ENCODE data around the gene ETAA1.

Gene ETAA1

DNA sequence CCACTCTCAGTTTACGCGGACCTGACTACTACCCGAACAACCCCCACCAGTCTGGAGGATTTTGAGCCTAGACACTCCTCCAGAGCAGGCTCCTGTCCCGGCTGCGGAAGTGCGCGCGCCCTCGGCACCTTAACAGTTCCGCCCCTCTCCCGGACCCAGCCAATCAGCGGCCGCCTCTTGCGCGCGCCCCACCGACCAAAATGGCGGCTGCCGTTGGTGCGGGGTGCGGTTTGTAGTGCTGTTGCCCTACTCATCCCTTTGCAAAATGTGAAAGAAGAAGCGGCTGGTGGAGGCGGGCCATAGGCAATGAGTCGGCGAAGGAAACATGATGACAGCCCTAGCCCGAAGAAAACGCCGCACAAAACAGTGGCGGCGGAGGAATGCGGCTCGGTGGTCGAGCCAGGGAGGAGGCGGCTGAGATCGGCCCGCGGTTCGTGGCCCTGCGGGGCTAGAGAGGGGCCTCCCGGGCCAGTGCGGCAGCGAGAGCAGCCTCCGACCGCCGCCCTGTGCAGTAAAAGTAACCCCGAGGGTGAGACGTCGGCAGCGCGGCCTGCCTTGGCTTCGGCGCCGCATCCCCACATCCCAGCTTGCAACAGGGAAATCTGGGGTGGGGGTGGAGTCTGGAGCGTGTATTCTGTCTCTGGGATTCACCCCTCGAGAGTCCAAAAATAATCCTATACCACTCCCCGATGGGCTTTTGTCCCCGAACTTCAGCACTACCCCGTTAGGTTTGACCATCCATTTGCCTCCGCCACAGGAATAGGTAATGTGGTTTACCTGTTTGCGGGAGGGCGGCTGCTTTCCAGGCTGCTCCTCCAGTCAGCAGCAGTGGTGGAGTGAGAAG is at the start of gene ETAA1:
Gene ETAA1 (plus strand): TSS at position 191 of the 844 bp plus-strand sequence. CDS start 116 bp downstream, at position 307.
- peak; percentile 93 for DNase-seq

DNA sequence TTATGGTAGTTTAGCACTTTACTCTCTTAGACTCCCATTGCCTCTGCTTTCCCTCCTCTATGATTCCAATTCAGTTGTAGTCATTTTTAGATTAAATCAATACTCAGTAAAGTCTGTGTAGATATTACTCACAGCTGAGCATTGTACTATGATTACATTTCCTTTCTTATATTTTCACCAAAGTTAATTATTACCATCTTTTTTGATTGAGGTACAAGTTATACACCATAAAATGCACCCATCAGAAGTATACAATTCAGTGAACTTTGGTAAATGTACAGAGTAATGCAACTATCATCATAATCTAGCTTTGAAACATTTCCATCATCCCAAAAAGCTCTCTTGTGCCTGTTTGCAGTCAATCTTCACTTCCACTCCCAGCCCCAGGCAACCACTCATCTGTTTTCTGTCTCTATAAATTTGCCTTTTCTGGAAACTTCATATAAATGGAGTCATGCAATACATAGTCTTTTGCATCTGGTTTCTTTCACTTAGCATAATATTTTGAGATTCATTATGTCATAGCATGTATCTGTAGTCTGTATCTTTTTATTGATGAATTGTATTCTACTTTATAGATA is 30.2 kb upstream of the ETAA1 start:
- no peak for DNase-seq

DNA sequence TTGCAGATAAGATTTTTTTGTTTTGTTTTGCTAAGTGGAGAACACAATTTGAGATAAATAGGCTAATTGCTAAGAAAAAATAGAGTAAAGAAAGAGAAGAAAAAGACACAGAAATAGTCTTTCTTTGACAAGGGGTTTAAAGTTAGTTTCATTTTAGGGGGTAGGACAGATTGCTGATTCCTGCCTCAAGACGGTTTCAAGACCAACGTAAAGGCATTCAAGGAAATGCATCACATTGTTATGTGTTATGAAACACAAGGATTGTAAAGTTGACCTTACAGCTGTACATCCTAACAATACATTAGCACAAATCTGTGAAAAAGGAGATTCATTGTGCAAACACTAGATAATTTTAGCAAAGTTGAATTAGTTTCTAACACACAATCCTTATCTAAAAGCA is 22.7 kb upstream of the ETAA1 start:
- DNase-seq: no peak

DNA sequence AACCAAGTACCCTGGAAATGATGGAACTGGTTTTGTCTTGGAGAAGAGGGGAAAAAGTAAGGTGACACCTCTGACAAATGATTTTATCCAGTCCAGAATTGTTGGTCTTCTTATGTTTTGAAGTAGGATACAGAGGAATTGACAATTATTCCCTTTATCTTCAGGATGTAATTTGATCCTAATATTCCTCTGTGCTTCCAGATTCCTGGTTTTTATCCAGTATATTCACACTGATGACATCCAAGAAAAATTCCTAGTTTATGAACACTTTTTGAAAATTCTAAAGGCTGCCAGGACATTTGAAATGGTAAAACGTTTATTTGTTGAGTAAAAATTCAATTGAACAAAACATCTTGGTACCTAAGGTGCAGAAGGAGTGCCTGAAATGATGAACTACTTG is 22.2 kb upstream of the ETAA1 start:
- DNase-seq: no peak

DNA sequence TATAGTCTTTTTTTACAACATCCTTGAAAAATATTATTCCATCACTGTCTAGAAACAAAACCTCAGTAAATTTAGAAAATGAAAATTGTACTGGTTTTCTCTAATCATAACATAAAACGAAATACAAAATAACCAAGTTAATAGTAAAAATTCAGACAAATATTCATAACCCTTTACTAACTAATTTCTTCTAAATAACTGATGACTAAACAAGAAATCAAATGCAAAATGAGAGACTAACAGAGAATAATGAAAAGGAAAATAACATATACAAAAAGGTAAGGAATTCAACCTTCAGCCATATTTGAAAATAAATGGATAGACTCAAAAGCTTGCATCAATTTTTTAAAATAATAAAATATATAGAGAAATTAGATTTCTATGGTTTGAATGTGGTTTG is 18.6 kb upstream of the ETAA1 start:
- DNase-seq: no peak

DNA sequence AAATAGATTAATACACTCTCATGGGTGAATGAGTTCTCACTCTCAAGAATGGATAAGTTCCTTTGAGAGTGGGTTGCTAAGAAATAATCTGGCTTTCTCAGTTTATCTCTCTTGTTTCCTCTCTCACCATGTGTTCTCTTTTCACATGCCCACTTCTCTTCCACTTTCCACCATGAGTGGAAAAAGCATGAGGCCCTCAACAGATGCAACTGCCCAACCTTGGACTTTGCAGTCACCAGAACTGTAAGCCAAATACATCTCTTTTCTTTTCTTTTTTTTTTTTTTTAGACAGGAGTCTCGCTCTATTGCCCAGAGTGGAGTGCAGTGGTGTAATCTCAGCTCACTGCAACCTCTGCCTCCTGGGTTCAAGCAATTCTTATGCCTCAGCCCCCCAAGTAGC is 18.1 kb upstream of the ETAA1 start:
- DNase-seq: no peak

DNA sequence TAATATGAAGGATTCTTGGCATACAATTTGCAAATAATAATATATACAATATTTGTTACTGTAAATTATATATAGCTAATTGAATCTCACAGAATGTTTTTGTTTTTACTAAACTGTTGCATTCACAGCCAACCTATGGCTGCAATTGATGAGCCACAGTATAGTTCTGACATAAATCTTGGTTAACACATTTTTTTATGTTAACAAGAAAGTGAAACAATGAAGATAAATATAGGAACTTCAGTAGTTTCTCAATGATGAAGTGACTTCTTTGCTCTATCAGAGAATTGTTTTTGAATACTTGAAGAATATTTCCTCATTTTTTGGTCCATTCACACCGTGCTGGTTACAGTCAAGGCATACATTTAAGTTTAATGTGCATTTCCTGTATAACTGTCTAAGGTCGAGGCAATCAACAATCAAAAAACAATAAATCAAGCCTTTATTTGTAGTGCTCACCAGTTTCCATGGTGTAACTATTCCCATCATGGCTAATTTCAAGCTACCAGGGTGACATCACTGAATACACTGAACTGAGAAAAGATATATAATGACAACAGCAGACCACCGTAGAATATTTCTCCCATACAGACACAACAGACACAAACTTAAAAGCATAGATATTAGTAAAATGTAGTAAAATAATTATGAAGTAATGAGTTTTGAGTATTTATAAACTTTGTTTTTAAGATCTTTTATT is 12.9 kb upstream of the ETAA1 start:
- DNase-seq: no peak

DNA sequence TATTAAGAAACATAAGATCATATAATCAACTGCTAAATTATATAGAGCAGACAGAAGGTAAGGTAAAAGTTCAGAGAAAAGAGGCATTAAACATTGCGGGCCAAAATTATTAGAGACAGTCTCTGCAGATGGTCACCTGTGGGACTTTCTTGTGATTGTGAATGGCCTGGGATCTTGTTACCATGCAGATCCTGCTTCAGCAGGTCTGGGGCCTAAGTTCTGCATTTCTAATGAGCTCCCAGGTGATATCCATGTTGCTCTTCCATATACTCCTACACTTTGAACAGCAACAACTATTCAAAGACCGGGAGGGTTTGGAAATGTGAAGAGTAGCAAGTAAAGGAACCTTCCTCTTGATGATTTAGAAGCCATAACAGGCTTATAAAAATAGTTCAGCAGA is 8.5 kb upstream of the ETAA1 start:
- no peak for DNase-seq

DNA sequence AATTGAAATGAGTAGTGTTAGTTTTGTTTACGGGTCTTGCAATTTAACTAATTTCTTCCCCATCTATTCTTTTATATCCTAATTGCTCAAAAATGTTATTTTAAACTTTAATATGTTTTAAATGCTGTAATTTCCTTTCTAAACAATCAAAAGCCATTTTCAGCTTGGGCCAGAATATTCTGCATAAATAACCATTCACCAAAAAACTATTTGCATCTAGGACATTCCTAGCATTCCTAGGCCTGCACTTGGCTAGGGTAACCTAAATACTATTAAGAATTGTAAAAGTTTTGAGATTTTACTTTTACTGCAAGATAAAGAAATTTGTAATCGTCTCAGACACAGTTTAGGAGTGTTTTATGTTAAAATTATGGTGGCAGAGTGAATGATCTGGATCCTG is 7.8 kb upstream of the ETAA1 start:
- DNase-seq: no peak

DNA sequence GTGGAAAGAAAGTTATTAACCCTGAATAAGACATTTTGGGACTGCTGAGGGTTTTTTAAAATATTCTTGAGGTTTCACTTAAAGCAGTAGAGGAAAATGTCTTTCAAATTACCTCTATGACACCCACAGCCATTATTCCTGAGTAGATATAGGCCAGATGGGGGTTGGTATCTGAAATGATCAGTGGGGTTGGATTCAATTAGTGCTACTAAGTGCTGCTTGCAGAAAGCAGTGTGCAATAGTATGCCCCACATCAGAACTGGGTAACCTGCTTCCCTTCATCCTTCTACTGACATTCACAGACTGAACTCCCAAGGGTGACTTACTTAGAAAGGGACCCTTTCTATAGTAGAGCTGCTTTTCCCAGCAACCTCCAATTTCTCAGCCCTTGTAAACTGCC is 7.3 kb upstream of the ETAA1 start:
- DNase-seq: no peak

DNA sequence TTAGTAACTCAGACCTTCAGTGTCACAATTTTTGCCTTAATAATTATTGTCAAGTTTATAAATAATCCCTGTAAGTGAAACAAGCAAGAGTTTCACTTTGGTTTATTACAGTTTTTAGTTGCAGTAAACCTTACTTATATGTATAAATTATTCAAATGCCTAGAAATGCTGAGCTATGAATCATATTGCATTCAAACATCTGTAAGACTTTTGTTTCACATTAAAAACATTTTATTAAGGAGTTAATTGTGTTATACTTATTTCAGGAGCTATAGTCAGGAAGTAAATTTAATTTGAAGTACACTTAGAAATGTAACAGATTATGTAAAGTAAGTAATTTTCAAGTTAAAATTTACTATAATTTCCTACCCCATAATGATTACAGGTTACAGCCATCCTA is 3.9 kb upstream of the ETAA1 start:
- no peak for DNase-seq

DNA sequence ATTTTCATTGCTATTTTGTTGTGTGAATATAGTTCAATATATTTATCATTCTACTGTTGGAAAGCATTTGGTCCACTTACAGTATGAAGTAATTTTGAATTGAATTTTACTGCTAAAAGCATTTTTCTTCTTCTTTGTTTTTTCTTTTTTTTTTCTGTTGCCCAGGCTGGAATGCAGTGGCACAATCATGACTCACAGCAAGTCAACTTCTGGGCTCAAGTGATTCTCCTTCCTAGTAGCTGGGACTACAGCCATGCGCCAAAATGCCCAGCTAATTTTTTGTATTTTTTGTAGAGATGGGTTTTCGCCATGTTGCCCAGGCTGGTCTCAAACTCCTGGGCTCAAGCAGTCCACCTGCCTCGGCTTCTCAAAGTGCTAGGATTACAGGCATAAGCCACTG is 2.4 kb upstream of the ETAA1 start:
- no peak for DNase-seq

DNA sequence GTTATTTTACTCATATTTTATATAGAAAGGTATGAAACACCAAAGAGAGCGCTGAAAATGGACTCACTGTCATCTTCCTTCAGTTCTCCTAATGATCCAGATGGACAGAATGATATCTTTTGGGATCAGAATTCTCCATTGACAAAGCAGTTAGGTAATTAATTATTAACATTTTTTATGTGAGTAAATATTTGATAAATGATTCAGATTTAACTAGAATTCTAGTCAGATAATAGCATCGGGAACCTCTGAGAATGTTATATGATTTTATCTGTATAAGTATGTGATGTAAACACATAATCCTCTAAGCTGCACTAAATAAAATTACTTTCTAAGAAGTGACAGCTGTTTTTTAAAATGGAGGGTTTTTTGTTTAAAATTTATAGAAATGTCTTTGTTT is 2.0 kb downstream of the ETAA1 start:
- no peak for DNase-seq

DNA sequence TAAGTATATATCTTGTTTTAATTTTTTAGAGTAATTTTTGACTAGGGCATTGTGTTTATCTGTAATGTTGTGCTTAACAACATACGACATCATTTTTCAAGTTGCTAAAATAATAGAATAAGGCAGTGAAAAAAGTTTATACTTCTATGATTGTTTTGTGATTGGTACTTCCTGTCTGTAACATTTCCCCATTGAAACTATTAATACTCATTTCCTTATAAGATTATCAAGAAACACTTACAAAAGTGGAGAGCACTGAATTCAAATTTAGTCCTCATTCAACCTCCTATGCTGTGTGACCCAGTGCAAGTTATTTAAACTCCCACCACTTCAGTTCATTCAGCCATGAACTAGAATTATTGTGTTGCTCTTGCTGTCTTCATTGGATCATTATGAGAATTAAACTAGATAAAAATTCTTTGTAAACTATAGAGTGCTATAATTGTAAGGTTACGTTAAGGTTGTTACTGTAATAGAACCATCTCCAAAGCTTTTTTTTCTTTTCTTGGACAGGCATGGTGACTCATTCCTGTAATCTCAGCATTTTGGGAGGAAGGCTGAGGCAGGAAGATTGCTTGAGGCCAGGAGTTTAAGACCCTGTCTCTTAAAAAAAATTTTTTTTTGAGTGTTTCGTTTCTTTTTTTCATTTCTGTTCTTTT is 2.8 kb downstream of the ETAA1 start:
- no peak for DNase-seq

DNA sequence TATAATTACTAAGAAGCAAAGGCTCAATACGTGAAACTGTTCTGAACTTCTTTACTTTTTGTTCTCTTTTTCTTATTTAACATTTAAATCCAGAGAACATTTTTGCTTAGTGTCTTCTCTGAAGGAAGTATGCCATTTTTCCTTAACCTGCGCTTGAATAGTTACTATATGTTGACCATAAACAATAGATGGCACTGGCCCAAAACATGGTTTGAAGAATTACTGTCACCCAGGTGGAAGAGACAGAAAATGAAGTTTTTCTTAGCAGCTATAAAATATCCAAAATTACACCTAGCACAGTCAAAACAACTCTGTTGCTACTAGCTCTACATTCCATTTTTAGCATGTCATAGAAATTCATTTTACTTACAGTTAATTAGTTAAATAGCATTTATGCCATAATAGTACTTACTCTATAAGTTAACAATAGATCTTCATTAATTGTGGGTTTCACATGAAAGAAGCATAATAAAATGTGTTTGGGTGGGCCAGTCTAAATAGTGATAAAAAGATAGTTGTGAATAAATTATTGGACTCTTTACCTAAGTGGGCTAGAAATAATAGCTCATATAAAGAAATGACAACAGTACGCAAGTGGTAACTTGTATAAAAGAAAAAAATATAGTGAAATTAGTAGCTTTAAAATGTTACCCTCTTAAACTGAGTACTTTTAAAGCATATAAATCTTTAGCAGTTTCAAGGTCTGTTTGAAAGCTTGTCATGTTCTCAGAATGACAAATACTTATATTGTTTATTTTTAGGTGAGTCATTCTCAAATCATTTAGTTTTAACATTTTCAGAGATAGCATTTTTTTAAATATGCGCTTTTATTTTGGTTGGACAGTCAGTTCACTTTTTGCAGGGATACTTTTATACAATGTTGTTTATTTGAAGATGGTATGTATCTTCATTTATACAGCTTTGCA is 3.7 kb downstream of the ETAA1 start:
- DNase-seq: no peak

DNA sequence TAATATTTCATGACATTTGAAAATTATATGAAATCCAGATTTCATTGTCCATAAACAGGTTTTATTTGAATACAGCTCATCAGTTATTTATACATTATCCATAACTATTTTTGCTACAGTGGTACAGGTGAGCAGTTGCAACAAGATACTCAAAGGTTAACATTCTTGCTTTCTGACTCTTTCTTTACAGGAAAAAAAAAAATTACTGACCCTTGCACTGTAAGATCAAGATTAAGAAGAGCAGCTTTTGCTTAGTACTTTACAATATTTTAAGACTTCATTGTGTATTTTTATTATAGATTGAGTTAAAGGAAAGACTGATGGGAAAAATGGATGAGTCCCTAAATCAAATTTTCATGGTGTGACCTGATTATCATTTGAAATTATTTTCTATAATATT is 11.2 kb downstream of the ETAA1 start:
- DNase-seq: no peak

DNA sequence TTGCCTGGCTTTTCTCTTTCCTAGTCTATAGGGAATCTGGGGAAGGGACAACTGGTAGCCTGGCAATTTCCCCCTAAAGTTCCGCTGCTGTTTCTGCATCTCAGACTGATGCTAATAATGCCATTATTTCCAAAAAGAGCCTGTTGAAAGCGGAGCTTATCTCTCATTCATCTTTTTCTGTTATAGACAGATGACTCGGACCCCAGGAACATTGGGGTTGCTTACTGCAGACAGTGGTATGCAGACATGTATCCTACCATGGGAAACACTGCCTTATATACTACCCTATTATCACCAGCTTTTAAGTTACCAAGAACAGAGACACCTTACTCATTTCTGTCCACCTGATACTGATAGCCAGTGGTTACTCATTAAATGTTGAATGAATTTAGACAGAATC is 15.3 kb downstream of the ETAA1 start:
- DNase-seq: no peak

DNA sequence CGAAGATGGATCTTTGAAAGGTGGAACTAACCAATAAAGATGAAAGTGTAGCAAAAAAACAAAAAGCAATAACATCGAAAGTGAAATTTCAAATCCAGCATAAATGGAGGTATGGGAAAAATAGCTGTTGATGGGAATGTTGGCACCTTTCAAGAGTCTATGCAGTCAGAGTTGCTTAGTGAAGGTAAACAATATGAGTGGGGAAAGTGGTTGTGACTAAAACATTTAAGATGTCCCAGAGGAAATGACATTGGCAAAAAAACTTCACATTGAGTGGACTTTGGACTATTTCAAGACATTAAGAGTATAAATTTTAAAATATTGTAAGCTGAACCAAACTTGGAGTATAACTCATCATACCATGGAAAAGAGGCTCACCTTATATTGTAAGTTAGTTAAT is 17.7 kb downstream of the ETAA1 start:
- no peak for DNase-seq

DNA sequence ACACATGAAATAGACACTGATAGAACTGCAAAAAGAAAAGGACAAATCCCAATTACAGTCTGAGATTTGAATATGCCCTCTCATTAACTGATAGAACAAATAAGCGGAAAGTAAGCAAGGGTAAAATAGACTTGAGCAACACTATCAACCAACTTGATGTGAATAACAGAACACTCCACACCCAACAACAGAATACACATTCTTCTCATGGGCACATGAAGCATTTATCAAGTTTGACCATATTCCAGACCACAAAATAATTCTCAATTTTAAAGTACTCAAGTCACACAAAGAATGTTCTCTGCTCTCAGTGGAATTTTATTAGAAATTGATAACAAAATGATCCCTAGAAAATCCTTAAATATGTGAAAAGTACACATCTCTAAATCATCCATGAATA is 19.0 kb downstream of the ETAA1 start:
- no peak for DNase-seq

DNA sequence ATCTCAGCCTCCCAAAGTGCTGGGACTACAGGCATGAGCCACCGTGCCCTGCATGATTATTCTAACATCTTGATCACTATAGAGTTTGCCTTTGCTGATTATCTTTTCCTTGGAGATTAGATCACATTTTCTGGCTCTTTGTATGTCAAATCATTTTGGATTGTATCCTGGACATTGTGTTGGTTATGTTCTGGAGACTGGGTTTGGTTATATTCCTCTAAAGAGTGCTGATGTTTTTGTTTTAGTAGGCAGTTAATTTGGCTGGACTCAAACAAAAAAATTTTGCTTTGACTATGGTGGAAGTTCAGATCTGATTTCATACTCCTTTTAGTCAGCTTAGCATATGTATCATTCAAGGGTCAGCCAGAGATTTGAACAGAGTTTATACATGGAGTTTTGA is 26.4 kb downstream of the ETAA1 start:
- DNase-seq: no peak

DNA sequence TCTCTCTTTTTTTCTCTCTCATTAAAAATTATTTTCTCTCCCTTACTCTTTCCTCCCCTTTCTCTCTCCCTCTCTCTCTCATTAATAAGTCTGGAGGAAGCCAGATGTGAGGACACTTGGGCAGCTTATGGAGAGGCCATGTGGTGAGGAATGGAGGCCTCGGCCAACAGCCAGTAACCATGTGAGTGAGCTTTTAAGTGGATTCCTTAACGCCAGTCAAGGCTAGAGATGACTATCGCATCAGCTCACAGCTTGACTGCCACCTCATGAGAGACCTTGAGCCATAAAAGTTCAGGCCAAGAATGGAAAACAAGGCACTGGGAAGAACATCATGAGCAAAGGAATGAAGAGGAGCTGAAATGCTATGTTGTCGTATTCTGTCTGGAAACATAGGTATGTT is 39.1 kb downstream of the ETAA1 start:
- no peak for DNase-seq

DNA sequence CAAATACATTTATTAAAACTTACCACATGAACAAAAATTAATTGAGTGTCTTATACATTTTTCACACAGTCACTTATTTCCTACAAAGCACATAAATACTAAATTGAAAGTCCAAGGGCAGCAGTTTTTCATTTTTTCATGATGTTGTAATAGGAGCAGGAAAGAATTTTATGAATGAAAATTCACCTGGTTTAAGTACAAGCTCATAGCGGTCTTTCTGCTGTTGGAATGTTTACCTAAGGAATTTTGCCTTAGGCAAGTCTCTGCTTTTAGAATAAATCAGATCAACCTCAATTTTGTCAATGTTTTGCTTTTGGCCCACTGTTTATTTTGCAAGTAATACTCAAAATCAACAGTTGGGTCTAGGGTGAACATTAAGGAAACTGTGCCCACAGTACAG is 40.0 kb downstream of the ETAA1 start:
- no peak for DNase-seq

DNA sequence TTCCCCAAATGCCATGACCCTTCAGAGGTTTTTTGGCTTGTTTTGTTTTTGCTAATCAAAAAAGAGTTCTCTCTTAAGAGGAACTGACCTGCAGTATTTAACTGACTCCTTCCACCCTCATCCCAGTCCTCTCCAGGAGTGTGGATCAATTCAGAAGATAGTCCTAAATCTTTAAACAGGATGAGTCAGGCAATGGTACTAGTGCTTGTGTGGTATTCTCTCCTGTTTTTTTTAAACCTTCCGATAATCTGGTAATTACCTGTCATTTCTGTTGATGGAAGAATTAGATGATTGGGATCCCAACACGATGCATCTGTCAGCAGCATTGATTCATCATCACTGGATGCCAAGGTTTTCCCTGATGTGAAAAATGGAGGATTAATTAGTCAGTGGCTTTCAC is 41.2 kb downstream of the ETAA1 start:
- DNase-seq: no peak

All from stimulated activated CD4-positive, alpha-beta T cell treated with anti-CD3 and anti-CD28 coated beads, Interleukin-15, amount 100 ng/mL, for 24 hours (primary cell).